Measurements from ENCODE around the gene ANKRD24.
"Not testable (repeated sequence)": the region's sequence is repeated elsewhere in the genome, so short reads cannot be mapped to it uniquely, and the experiment has no call there.

The ANKRD24 gene

DNA sequence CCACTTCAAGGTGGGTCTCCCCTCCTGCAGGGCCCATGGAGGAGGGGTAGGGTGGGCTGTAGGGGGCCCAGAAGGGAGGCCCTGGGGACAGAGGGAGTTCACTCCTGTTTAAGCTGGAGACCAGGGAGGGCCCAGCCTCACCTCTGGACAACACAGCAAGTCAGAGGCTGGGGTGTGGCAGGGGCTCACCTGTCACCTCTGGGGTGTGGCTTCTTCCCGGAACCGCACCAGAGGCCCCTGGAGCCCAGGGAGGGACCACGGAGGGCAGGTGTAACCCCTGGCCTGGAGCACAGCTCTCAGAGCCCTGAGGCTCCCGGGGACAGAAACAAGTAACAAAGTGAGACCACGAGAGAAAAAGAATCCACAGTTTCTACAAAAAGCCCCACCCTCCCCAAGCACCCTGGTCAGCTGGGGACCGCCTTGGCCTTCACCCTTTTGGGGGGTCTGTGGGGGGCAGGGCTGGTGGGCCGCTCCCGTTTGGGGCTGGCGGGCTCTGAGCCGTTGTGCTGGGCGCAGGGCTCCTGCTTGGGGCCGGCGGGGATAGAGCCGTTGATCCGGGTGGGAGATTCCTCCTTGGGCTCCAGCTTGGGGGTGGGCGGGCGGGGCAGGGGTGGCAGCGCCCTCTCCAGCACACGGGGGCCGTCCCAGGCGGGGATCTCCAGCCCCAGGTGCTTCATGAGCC lies 8.1 kb upstream of the ANKRD24 start:
- DNase-seq: no peak

DNA sequence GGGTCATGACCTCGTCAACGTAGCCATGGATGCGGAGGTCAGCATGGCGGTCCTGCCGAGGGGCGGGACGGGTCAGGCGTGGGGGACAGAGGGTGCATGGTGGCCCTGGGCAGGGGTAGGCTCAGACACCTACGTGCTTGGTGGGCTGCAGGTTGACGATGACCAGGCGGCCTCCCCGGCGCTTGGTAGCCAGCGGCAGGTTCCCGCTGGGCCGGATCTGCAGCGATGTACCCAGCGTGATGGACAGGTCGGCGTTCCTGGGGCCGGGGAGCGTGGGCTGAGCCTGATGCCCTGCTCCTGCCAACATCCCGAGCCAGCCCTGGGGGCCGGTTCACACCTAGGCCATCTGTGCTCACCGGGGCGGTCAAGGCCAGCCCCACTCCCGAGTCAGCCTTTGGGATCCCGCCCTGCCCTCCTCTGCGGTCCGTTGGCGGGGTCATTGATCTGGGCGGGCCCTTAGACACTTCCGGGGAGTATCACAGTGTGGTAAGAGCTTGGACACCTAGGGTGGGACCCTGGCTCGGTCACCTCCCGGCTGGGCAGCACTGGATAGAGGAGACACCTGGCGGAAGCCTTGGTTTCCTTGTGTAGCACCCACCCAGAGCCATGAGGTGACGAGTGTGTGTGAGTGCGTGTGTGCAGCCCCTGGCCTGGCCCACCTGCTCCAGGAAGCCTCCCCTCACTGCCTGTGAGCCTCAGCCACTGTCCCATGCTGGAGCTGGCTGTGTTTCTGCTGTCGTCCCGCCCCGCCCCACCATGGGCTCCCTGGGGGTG lies 7.4 kb upstream of the ANKRD24 start:
- DNase-seq: no peak

DNA sequence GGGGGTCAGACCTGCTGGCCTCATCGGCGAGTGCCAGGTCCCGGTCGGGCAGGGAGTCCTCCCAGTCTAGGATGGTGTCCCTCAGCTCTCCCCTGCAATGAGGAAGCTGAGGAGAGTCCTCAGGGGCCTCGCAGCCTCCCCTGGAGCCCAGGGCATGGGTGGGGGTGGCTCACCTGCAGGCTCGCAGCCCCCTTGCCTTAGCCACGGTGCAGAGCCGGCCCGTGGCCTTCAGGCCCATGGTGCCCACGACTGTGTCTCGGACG lies 6.9 kb upstream of the ANKRD24 start:
- DNase-seq: no peak

DNA sequence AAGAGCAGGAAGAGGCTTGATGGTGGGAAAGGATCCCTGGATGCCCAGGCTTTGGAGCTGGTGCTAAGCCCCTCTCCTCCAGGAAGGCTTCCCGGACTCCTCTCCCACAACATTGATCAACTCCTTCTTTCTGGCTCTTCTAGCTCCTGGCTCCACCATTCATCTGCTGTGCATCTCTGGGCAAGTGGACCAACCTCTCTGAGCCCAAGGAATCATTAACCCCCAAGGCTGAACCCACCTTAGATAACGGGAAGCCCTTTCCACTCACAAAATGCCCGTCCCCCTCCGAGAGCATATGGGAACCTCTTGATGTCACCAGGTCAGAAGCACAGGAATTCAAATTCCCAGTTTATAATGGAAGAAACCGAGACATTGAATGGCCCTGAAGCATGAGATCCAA lies 5.3 kb upstream of the ANKRD24 start:
- DNase-seq: no peak

DNA sequence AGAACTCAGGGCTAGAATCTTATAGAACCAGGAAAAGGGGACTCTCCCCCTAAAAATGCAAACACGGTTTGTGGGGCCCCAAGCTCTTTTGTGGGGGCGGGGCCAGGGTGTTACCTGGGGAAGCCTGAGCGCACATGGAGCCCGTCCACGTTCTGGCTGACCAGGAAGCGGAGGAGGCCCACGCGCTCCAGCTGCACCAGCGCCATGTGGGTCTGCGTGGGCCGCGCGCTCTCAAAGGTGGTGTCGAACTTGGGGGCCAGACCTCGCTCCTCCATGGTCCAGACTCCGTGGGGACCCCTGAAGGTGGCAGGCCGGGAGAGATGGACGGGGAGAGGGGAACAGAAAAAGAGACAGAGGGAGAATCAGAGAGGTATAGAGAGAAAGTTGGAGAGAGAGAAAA lies 3.5 kb upstream of the ANKRD24 start:
- no peak for DNase-seq

DNA sequence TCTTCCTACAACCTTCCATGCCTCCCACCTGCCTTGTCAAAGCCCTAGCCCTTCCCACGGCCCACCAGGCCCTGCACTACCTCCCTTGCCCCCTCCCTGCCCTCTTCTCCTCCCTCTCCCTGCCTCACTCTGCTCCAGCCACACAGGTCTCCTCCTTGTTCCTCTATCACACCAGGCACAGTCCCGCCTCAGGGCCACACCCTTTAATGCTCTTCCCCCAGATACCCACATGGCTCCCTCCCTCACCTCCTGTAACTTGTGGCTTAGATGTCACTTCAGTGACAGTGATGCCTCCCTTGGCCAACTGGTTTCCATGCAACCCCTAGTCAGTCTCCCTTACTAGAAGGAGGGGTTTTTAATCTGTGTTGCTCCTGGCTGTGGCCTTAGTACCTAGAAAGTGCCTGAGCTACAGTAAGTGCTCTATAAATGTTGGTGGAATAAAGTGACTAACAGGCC lies 1.4 kb upstream of the ANKRD24 start:
- no peak for DNase-seq

DNA sequence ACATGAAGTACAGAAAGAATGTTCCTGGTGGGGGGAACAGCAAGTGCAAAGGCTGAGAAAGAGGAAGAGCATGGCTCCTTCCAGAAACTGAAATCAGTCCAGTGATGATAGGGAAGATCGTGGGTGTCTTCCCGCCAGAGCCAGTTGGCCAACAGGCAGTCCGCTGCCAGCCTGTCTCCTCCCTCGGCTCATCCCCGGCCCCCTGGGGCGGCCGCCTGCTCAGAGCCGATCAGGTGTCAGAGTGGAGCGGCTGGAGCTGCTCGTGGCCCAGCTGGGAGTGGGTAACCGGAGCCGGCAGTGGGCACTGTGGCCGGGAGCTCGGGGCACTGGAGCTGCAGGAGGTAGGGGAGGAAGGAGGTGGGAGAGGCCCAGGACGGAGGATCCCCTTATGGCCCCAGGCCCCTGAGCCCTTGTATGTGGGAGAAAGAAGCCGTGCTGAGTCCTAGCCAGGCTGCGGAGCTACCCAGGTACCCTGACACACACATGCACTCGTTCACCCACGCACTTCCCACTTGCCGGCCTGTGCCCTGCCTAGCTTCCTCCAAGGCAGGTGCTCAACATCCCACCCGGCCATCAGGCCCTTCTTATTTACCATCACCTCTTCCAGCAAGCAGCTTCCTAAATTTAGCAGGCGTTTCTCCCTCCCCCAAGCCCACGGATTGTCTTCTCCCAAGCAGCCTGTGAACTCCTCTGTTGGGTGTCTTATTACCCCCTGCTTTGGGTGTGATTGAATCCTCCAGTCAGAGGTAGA lies 1.7 kb downstream of the ANKRD24 start:
- no peak for DNase-seq

DNA sequence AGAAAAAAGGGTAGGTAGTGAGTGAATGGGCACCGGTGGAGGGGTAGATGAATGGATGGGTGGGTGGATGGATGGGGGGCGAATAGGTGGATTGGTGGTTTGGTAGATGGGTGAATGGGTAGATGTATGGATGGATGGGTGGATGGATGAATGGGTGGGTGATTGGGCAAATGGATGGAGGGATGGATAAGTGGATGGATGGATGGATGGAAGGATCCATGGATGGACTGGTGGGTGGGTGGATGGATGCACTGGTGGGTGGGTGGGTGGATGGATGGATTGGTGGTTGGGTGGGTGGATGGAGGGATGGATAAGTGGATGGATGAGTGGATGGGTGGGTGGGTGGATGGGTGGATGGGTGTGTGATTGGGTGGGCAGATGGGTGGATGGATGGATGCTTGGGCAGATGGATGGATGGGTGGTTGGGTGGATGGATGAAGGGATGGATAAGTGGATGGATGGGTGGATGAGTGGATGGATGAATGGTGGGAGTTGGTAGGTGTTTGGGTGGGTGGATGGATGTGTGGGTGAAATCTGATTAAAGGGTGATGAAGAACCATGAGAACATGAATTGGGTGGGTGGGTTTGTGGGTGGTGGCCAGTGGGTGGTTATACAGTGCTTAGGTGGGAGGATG lies 2.3 kb downstream of the ANKRD24 start:
- DNase-seq: no peak

DNA sequence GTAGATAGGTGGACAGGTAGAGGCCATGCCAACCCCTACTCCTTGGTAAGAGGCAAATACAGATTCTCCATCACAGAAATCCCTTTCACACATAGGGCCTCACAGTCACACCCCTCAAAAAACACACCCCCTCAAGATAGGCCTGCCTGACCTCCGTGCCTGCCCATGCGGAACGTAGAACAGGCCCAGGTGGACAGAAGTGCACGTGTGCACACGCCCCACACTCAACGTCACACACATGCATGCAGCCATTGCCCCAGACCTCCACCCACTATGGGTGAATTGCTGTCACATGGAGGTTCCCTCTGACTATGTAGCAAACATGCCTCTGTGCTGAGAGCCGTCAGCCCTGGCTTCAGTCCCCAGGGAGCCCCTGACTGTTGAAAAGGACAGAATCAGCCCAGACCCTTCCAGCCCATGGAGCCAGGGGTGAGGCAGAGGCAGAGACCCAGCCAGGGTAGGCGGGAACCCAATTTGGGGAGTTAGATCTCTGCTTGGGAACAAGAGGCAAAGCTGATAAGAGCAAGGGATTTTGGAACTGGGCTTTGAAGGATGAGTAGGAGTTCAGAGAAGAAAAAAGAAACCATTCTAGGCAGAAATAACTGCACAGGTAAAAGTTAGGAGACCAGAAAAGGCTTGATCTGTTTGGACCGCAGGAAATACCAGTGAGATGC lies 3.1 kb downstream of the ANKRD24 start:
- no peak for DNase-seq

DNA sequence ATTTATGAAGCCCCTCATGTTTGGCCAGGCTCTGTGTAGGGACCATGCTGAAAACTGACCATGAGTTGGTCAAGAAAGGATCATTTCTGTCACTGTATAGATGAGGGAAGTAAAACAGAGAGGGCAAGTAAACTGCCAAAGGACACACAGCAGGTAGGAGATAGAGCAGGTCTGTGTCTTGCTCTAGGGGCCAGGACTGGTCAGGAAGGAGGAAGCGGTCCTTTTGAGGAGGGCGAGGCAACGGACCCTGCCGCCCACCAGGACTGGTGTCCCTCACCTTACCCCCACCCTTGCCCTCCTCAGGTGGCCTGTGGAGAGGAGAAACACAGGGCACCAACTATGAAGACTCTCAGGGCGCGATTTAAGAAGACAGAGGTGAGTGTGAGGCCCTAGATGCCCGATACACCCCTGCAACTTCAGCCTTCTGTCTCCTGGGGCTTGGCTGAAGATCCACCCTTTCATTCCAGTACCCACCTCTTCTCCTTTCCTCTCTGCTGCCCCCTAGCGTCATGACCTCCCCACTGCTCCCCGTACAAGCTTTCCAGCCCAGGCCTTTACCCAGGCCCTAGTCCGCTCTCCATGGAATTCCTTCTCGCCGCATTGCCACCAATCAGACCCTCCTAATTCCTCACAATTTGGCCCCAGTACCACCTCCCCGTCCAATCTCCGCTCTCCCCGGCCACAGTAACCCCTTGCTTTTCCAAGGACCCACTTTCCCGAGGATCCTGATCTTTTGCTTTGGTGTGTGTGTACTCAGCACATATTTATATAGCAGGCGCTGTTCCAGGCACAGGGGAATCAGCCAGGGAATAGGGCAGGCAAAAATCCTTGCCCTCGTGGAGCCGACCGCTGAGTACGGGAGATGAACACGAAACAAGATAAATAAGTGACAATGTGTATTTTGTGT lies 3.9 kb downstream of the ANKRD24 start:
- DNase-seq: peak; percentile 57

DNA sequence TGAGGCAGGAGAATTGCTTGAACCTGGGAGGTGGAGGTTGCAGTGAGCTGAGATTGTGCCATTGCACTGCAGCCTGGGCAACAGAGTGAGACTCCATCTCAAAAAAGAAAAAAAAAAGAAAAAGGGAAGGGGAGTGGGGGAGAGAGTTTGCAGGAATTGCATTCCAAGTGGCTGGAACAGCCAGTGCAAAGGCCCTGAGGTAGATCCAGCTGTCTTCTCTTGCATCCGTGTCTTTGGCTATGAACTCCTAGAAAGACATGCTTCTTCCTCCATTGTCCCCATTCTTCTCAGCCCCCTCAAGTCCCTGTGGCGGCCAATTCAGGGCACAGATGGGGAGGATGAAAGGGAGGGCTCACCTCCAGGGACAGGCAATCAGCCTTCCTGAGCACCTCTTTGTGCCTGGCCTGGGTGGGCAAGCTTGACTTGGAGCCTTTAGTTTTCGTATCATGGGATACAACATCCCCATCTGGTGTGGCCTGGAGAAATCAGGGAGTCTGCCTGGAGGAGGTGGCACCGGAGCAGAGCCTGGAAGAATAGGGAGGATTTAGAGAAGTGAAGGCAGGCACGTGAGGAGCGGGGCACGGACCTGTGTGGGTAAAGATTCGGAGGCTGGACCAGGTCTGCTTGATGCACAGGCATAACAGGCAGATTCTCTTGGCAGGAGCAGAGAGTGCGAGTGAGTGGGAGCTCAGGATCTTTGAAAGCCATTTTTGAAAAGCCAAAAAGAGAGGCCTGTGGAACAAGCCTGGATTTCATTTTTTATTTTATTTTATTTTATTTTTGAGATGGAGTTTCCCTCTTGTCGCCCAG lies 5.0 kb downstream of the ANKRD24 start:
- no peak for DNase-seq

DNA sequence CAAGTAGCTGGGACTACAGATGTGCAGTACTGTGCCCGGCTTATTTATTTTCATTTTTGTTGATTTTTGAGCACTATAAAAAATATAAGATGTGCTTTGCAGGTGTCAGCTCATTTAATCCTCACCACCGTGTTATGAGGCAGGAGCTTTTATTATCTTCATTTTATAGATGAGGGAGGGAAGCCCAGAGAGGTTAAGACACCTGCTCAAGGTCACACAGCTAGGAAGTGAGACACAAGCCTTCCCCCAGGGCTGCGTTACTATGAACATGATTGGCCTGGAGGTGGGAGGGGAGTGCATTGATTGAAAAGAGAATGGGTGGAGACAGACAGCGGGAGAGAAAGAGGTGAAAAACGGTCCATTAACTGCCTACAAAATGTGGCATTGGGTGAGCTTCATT lies 7.2 kb downstream of the ANKRD24 start:
- no peak for DNase-seq

DNA sequence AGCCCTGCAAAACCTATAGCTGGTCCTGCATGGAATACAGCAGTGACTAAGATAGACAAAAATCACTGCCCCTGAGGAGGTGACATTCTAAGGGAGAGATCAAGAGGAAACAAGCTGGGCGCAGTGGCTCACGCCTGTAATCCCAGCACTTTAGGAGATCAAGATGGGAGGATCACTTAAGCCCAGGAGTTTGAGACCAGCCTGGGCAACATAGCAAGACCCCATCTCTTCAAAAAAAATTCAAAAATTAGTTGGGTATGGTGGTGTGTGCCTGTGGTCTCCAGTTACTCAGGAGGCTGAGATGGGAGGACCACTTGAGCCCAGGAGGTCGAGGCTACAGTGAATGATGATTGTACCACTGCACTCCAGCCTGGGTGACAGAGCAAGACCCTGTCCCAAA lies 10.0 kb downstream of the ANKRD24 start:
- not testable (repeated sequence) for DNase-seq

DNA sequence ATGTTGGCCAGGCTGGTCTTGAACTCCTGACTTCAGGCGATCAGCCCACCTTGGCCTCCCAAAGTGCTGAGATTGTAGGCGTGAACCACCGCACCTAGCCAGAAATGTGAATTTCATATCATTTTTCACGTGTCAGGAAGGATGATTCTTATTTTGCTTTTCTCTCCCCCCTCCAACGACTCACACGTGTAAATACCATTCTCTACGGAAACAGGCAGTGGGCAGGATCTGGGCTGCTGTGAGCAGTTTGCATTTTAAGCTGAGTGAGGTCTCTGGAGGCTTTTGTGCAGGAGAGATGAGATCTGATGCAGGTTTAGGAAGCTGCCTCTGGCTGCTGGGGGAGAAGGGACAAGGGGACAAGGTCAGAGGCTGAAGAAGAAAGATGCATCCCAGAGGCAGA lies 11.9 kb downstream of the ANKRD24 start:
- no peak for DNase-seq

DNA sequence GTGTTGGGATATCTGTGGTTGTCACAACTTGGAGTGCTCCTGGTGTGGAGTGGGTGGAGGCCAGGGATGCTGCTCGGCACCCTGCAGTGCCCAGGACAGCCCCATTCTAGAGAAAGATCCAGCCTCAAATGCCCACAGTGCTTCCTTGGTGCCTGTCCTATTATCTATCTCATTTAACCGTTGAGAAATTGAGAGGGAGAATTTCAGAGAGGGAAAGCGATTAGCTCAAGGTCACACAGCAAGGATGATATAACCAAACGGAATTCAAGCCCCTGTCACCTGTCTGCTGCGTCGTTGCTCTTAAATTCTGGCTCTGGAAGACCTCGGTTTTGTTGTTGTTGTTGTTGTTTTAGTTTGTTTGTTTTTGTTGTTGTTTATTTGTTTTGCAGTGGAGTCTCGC lies 13.5 kb downstream of the ANKRD24 start:
- no peak for DNase-seq

DNA sequence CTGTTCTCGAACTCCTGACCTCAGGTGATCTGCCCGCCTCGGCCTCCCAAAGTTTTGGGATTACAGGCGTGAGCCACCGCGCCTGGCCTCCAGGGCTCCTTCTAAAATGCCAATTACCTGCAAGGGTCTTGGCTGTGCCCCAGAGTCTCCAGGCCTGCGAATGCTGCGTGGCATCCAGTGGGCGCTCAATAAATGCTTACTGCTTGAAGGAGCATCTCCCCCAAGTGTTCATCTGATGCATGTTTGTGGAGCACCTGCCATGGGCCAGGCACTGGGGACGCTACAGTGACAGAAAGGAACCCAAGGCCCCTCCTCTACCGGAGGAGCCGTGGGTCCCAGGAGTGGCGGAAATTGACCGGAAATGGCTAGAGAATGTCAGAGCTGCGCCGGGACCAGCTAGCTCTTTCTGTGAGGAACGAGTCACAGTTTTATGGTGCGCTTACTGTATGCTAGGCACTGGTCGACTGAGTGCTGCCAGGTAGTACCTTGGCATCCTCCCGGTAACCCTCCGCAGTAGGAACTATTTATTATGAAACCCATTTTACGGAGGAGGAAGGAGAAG lies 14.2 kb downstream of the ANKRD24 start:
- DNase-seq: no peak

DNA sequence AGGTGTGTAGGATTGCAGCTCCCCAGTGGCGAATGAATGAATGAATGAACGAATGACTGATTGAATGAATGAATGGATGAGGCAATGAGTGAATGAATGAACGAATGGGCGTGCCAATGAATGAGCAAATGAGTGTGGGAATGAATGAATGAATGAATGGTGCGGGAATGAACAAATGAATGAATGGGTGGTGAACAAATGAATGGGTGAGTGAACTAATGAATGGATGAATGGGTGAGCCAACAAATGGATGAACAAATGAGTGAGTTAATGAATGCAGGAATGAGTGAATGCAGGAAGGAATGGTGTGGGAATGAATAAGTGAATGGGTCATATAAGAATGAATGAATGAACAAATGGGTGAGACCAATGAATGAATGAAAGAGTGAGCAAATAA lies 14.7 kb downstream of the ANKRD24 start:
- DNase-seq: no peak

DNA sequence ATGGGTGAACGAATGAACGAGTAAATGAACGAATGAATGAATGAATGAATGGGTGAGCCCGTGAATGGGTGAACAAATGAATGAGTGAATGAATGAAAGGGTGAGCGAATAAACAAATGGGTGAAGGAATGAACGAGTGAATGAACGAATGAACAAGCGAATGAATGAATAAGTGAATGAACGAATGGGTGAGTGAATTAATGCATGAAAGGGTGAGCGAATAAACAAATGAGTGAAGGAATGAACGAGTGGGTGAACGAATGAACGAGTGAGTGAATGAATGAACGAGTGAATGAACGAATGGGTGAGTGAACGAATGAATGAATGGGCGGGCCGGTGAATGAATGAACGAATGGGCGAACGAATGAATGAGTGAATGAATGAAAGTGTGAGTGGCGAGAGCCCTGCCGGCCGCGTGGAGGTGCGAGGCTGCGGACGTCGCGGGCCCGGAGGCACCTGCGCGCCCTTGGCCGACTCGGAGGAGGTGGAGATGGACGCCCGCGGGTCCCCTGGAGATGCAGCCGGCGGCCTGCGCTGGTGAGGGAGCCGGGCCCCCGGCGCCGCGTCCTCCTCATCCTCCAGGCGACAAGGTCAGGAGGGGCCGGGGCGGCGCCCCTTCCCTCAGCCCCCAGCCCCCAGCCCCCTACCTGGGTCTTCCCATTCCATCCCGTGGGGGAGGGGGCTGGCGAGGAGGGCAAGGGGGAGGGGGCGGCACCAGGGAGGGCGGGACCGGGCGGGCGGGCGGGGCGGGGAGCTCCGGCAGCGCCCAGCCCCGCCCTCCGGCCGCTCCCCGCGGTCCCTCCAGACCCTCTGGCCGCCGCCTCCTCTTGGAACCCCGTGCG lies 15.4 kb downstream of the ANKRD24 start:
- no peak for DNase-seq

DNA sequence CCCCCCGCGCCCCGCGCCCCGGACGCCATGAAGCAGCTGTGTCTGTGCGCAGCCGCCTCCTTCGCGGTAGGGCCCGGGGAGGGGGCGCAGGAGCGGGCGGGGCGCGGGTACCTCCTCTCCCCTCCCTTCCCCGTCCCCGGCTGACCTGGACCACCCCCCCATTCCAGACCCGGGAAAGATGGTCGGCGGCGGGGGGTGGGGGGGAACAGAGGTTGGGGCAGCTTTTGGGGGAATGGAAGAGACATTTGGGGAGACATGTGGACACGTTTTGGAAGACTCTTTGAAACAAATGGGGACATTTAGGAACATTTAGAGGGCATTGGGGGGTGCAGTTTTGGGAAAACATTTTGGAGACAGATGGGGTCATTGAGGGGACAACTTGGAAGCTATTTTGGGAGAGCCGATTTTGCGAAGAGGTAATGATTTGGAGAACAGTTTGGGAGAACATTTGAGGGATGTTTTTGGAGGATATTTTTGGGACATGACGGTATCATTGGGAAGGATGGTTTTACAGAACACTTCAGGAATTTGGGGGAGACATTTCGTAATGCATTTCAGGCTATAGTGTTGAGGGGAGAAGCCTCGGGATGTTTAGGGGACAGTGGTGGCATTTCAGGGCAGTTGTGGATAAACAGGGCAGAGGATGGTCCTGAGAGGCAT lies 16.1 kb downstream of the ANKRD24 start:
- no peak for DNase-seq
